Adrenal gland (tissue), 12 donors: Measurements from ENCODE around the gene RPL6. TPM values are rescaled to one million over a fixed set of nuclear protein-coding genes. Genes with fewer than 3 reads are reported as not detected.
"Not testable (repeated sequence)": the region's sequence is repeated elsewhere in the genome, so short reads cannot be mapped to it uniquely, and the experiment has no call there.

Source experiments
- DNase-seq, 7 donors: peaks; one replicate each; pipeline ENCODE4 v3.0.0-alpha.2; 2019 to 2020
- H3K27ac ChIP-seq, 5 donors: fragments of 200-600 bp; sonication (generic) in 4 of 5; 1 replicate in 3 of 5; 2 replicates in 2 of 5; pipeline versions ENCODE4 v1.5.1 to v1.8.0; 2016 to 2020; ENCODE audit warnings: mild to moderate bottlenecking in 1 of 5
- H3K27me3 ChIP-seq: fragments of 200-600 bp; 2 replicates; pipeline ENCODE4 v1.8.0; 2021
- H3K36me3 ChIP-seq, 2 donors: fragments of 200-600 bp; replicated peaks in 1 of 2; 1 replicate in 1 of 2; 2 replicates in 1 of 2; pipeline versions ENCODE4 v1.5.1 to v1.8.0; 2018 to 2022
- H3K4me1 ChIP-seq, 2 donors: fragments of 200-600 bp; replicated peaks in 1 of 2; 1 replicate in 1 of 2; 2 replicates in 1 of 2; pipeline versions ENCODE4 v1.5.1 to v1.8.0; 2018 to 2021
- H3K4me3 ChIP-seq, 4 donors: fragments of 200-600 bp; sonication (generic) in 3 of 4; one replicate each; pipeline ENCODE4 v1.5.1; 2016 to 2018
- H3K9me3 ChIP-seq, 3 donors: fragments of 200-600 bp; sonication (generic) in 1 of 3; replicated peaks in 1 of 3; 1 replicate in 2 of 3; 2 replicates in 1 of 3; pipeline versions ENCODE4 v1.5.1 to v1.8.0; 2016 to 2021
- CTCF ChIP-seq, 6 experiments: fragments of 450-650 bp in 4 of 6; fragments of 200-600 bp in 2 of 6; sonication (generic) in 1 of 6; IDR thresholded peaks; 1 replicate in 5 of 6; 2 replicates in 1 of 6; pipeline versions ENCODE4 v1.5.1 to v1.8.0; 2016 to 2021; ENCODE audit warnings: antibody characterized with exemption in 6 of 6, mild to moderate bottlenecking in 2 of 6, moderate library complexity in 1 of 6
- POLR2A ChIP-seq, 2 donors: fragments of 450-650 bp; IDR thresholded peaks; one replicate each; pipeline ENCODE4 v1.6.1; 2017; ENCODE audit warnings: antibody characterized with exemption in 2 of 2, mild to moderate bottlenecking in 2 of 2, moderate library complexity in 1 of 2
- WGBS, 4 donors: extraction: QIAGEN DNeasy Blood & Tissue Kit in 2 of 4; methylation state at CpG; one replicate each; pipeline versions ENCODE4 v1.1.5 to v1.1.7; 2013 to 2017; 5-methylcytosine and 5-hydroxymethylcytosine counted together
- intact Hi-C, 2 donors: fragments of 100-400 bp; cut with DNase I; formaldehyde crosslinking; loops; one replicate each; pipeline versions ENCODE4 v1.14.1 to v1.15.0; 2022 to 2023
- polyA plus RNA-seq, 3 donors: library from polyadenylated mRNA; stranded (reverse); fragments of 200-250 nt in 2 of 3; fragments of 350-450 nt in 1 of 3; fragmentation: Illumina TruSeq in 1 of 3; extraction: RNeasy Lipid Tissue Mini Kit (QIAGEN cat#74804) in 1 of 3; gene quantifications; one replicate each; pipeline ENCODE4 v1.2.3, GENCODE V29; 2013 to 2014
- total RNA-seq, 9 donors: library from RNA; depleted of rRNA in 4 of 9; stranded (reverse); fragments of >200 nt in 4 of 9; fragments of 120-200 nt in 1 of 9; fragmentation: NEBNext Ultra II Directional in 1 of 9; extraction: Animal tissue kit (Norgen Biotek cat#: 25700) in 1 of 9; gene quantifications; one replicate each; pipeline versions ENCODE4 v1.1.0 to v1.2.4, GENCODE V29; 2013 to 2023
- donor health status: healthy with polysubstance abuse.
- donor health status: Bipolar disorder and iron deficiency.
- donor health status: DM: yes; HTN: yes; CAD: no.
- donor health status: DM: no; HTN: no; CAD: no.
- donor health status: DM: no; HTN: no; CAD: no.
- donor health status: DM: yes; HTN: yes; CAD: no.

The RPL6 gene
- total and polyA plus RNA-seq, 12 donors = 976 to 2,265 (median 1,369) TPM

GRCh38 chr12:112447106-112447505 lies 37.7 kb upstream of the RPL6 start:
- Histone ChIP-seq H3K36me3 (peaks cover 0 to 33% of the 10 kb centered on the region in 2 donors), H3K4me1 (no peaks in the 10 kb centered on the region), H3K27ac (no peak overlapping the region), H3K4me3 (no peak overlapping the region), H3K27me3 (no peaks in the 10 kb centered on the region), H3K9me3 (no peaks in the 10 kb centered on the region)
- TF ChIP-seq CTCF (IDR thresholded peaks at IDR 0.05) (no peak), POLR2A (IDR thresholded peaks at IDR 0.05) (no peak)
- WGBS, 4 donors = 75 to 82% (median 80%) methylated on average over 3 of the region's 3 CpGs
- intact Hi-C loops = no loop called here
- DNase-seq = no peak

GRCh38 chr12:112446008-112446725 lies 36.8 kb upstream of the RPL6 start:
- H3K27me3 ChIP-seq = no peaks in the 10 kb centered on the region
- WGBS, 4 donors = 79 to 86% (median 83%) methylated on average over 3 of the region's 3 CpGs
- no peak overlapping the region for H3K27ac ChIP-seq
- peaks cover 0 to 33% of the 10 kb centered on the region in 2 donors for H3K36me3 ChIP-seq
- TF ChIP-seq POLR2A (IDR thresholded peaks at IDR 0.05) = no peak
- no peak for TF ChIP-seq CTCF (IDR thresholded peaks at IDR 0.05)
- no peak overlapping the region for H3K4me3 ChIP-seq
- no peak for DNase-seq
- intact Hi-C loops = no loop called here
- no peaks in the 10 kb centered on the region for H3K4me1 ChIP-seq
- no peaks in the 10 kb centered on the region for H3K9me3 ChIP-seq

- H3K9me3 ChIP-seq = no peaks in the 10 kb centered on the region
- H3K4me1 ChIP-seq = peaks cover 0 to 2% of the 10 kb centered on the region in 2 donors
- no peaks in the 10 kb centered on the region for H3K27me3 ChIP-seq
- TF ChIP-seq CTCF (IDR thresholded peaks at IDR 0.05) = no peak
- no peak for TF ChIP-seq POLR2A (IDR thresholded peaks at IDR 0.05)
- peaks cover 0 to 21% of the 10 kb centered on the region in 2 donors for H3K36me3 ChIP-seq
- intact Hi-C loops = no loop called here
- no peak overlapping the region for H3K4me3 ChIP-seq
- WGBS, 4 donors = 96 to 97% (median 97%) methylated on average over 4 of the region's 4 CpGs
- DNase-seq = no peak
- no peak overlapping the region for H3K27ac ChIP-seq
These were observed 34.5 kb upstream of the RPL6 start for GRCh38 chr12:112443916-112444315.

GRCh38 chr12:112440653-112441052 lies 31.2 kb upstream of the RPL6 start:
- DNase-seq, H3K9me3 ChIP-seq, H3K27me3 ChIP-seq, H3K36me3 ChIP-seq, H3K27ac ChIP-seq, intact Hi-C loops, H3K4me3 ChIP-seq: not testable (repeated sequence)
- WGBS, 4 donors = 92 to 95% (median 93%) methylated on average over 9 of the region's 9 CpGs
- H3K4me1 ChIP-seq = peaks cover 0 to 15% of the 10 kb centered on the region in 2 donors

- TF ChIP-seq CTCF (IDR thresholded peaks at IDR 0.05) = no peak
- TF ChIP-seq POLR2A (IDR thresholded peaks at IDR 0.05) = no peak
- no peak overlapping the region for H3K4me3 ChIP-seq
- intact Hi-C loops = no loop called here
These were observed 30.4 kb upstream of the RPL6 start for GRCh38 chr12:112439769-112440168.

GRCh38 chr12:112438645-112439044 lies 29.2 kb upstream of the RPL6 start:
- H3K9me3 ChIP-seq, H3K27ac ChIP-seq, H3K36me3 ChIP-seq, H3K4me3 ChIP-seq, DNase-seq, H3K27me3 ChIP-seq, intact Hi-C loops: not testable (repeated sequence)
- peaks cover 0 to 22% of the 10 kb centered on the region in 2 donors for H3K4me1 ChIP-seq
- 96 to 100% (median 98%) methylated on average over 1 of the region's 1 CpG for WGBS, 4 donors

More at GRCh38 chr12:112439769-112440168, 30.4 kb upstream of the RPL6 start:
- no peak for DNase-seq
- Histone ChIP-seq H3K27ac (no peak overlapping the region), H3K4me1 (peaks cover 0 to 22% of the 10 kb centered on the region in 2 donors), H3K9me3 (no peaks in the 10 kb centered on the region), H3K27me3 (no peaks in the 10 kb centered on the region), H3K36me3 (no peaks in the 10 kb centered on the region)
